Measurements from ENCODE around the gene TPCN2.

DNA sequence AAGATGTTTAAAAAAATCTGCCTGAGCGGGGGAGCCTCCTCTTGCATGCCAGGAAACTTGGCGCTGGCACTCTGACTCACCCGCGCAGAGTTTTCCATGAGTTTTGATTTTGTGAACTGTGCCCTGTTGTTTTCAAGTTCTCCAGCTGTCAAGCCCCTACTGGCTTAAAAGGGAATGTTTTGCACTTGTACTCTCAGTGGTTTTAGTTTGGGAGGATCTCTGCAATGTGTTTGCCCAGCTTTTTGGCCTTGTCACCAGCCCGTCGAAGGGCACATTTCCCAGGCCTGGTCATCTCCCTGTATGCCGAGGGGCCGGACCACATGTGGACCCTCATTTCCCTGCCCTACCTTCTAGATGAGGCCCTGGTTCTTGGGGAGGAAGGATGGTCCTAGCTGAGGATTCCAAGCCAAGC lies 47.9 kb upstream of the TPCN2 start:
- TF ChIP-seq POLR2A (IDR thresholded peaks at IDR 0.05) = peak in 1 of 2 donors; percentile 16
- TF ChIP-seq, protein P1, sequence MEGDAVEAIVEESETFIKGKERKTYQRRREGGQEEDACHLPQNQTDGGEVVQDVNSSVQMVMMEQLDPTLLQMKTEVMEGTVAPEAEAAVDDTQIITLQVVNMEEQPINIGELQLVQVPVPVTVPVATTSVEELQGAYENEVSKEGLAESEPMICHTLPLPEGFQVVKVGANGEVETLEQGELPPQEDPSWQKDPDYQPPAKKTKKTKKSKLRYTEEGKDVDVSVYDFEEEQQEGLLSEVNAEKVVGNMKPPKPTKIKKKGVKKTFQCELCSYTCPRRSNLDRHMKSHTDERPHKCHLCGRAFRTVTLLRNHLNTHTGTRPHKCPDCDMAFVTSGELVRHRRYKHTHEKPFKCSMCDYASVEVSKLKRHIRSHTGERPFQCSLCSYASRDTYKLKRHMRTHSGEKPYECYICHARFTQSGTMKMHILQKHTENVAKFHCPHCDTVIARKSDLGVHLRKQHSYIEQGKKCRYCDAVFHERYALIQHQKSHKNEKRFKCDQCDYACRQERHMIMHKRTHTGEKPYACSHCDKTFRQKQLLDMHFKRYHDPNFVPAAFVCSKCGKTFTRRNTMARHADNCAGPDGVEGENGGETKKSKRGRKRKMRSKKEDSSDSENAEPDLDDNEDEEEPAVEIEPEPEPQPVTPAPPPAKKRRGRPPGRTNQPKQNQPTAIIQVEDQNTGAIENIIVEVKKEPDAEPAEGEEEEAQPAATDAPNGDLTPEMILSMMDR (IDR thresholded peaks at IDR 0.05) = peak; percentile 35 to 84 (median 66)
